Activated CD8-positive, alpha-beta memory T cell treated with anti-CD3 and anti-CD28 coated beads for 48 hours (primary cell): ENCODE results near the gene KIN.
"Not testable (repeated sequence)": the region's sequence is repeated elsewhere in the genome, so short reads cannot be mapped to it uniquely, and the experiment has no call there.

ENCODE experiments used
- DNase-seq, 3 experiments: peaks; one replicate each; pipeline ENCODE4 v3.0.0-alpha.2; 2020; ENCODE audit warnings: low read depth in 2 of 3, low spot score in 2 of 3

Gene KIN

GRCh38 chr10:7794251-7795026, 6.6 kb upstream of the KIN start:
- DNase-seq = no peak

- no peak for DNase-seq
Observed at GRCh38 chr10:7792541-7792940, 4.7 kb upstream of the KIN start.

GRCh38 chr10:7789390-7789789, 1.6 kb upstream of the KIN start:
- no peak for DNase-seq

GRCh38 chr10:7788639-7789286, 970 bp upstream of the KIN start:
- DNase-seq = peak in 1 of 3 experiments; percentile 12

- peak in 1 of 3 experiments; percentile 10 for DNase-seq
Observed at GRCh38 chr10:7787150-7787856, 490 bp downstream of the KIN start.

- DNase-seq = no peak
Observed at GRCh38 chr10:7786430-7786829, 1.4 kb downstream of the KIN start.

- DNase-seq = not testable (repeated sequence)
Observed at GRCh38 chr10:7782194-7782593, 5.6 kb downstream of the KIN start.

GRCh38 chr10:7776777-7777176, 11.0 kb downstream of the KIN start:
- no peak for DNase-seq

GRCh38 chr10:7773845-7774801, 13.7 kb downstream of the KIN start:
- no peak for DNase-seq

GRCh38 chr10:7768417-7768816, 19.4 kb downstream of the KIN start:
- DNase-seq = no peak

GRCh38 chr10:7767209-7767608, 20.6 kb downstream of the KIN start:
- no peak for DNase-seq

GRCh38 chr10:7766241-7766640, 21.6 kb downstream of the KIN start:
- no peak for DNase-seq

GRCh38 chr10:7763929-7764328, 23.9 kb downstream of the KIN start:
- DNase-seq = no peak

- DNase-seq = no peak
Observed at GRCh38 chr10:7756360-7756992, 31.3 kb downstream of the KIN start.

GRCh38 chr10:7755103-7755502, 32.7 kb downstream of the KIN start:
- DNase-seq = no peak

- no peak for DNase-seq
Observed at GRCh38 chr10:7752251-7752650, 35.5 kb downstream of the KIN start.

GRCh38 chr10:7750222-7750621, 37.6 kb downstream of the KIN start:
- DNase-seq = no peak

- DNase-seq = not testable (repeated sequence)
Observed at GRCh38 chr10:7748637-7749036, 39.2 kb downstream of the KIN start.

GRCh38 chr10:7744307-7744706, 43.5 kb downstream of the KIN start:
- no peak for DNase-seq
